SU-DHL-6 (cell line): ENCODE data around the gene WDTC1.

Source experiments
- H2AFZ ChIP-seq: fragments of 200-600 bp; sonication (generic); 2 replicates; pipeline ENCODE4 v1.6.1; 2014; ENCODE audit warnings: low read depth, mild to moderate bottlenecking, moderate library complexity, mixed read lengths, antibody characterized with exemption, low read length; ENCODE audit not compliant: severe bottlenecking
- H3F3A ChIP-seq: fragments of 200-600 bp; shearing (Covaris generic); 2 replicates; pipeline ENCODE4 v1.6.0; 2016; ENCODE audit warnings: antibody characterized with exemption, mild to moderate bottlenecking; ENCODE audit not compliant: insufficient read depth
- H3K27ac ChIP-seq: fragments of 200-600 bp; sonication (generic); 2 replicates; pipeline ENCODE4 v1.5.1; 2016; ENCODE audit warnings: low read depth, mild to moderate bottlenecking, low read length, moderate library complexity, mixed read lengths
- H3K27me3 ChIP-seq: fragments of 200-600 bp; sonication (generic), shearing (Covaris generic); 2 replicates; pipeline ENCODE4 v1.6.0; 2014; ENCODE audit warnings: mild to moderate bottlenecking, low read length
- H3K36me3 ChIP-seq: fragments of 200-600 bp; sonication (generic); 2 replicates; pipeline ENCODE4 v1.6.1; 2014; ENCODE audit warnings: mild to moderate bottlenecking, low read length, mixed read lengths
- H3K4me2 ChIP-seq: fragments of 300-600, 200-600 bp; shearing (Covaris generic), sonication (generic); 2 replicates; pipeline ENCODE4 v1.6.0; 2014; ENCODE audit warnings: low read length, low read depth, mild to moderate bottlenecking; ENCODE audit not compliant: poor library complexity, severe bottlenecking
- H3K4me3 ChIP-seq: fragments of 200-600 bp; sonication (generic); 2 replicates; pipeline ENCODE4 v1.5.1; 2014; ENCODE audit warnings: antibody characterized with exemption, low read length, mild to moderate bottlenecking, mixed read lengths; ENCODE audit not compliant: insufficient read depth, poor library complexity, severe bottlenecking
- H3K79me2 ChIP-seq: fragments of 200-600 bp; sonication (generic); 2 replicates; pipeline ENCODE4 v1.6.1; 2014; ENCODE audit warnings: mild to moderate bottlenecking, low read length, moderate library complexity; ENCODE audit not compliant: insufficient read depth
- H3K9ac ChIP-seq: fragments of 200-600 bp; sonication (generic); 2 replicates; pipeline ENCODE4 v1.7.0; 2014; ENCODE audit warnings: mild to moderate bottlenecking, low read length
- H3K9me2 ChIP-seq: fragments of 200-600 bp; sonication (generic); replicated peaks from 2 replicates; pipeline ENCODE4 v1.6.1; 2014; ENCODE audit warnings: low read length; ENCODE audit not compliant: insufficient read depth
- H3K9me3 ChIP-seq: fragments of 200-600 bp; sonication (generic); 2 replicates; pipeline ENCODE4 v1.6.1; 2014; ENCODE audit warnings: low read length, mixed read lengths; ENCODE audit not compliant: insufficient read depth
- H4K20me1 ChIP-seq: fragments of 200-600 bp; sonication (generic); 2 replicates; pipeline ENCODE4 v1.6.1; 2014; ENCODE audit warnings: low read depth, mild to moderate bottlenecking, antibody characterized with exemption, low read length, moderate library complexity, mixed read lengths
- CTCF ChIP-seq: fragments of 200-600 bp; sonication (generic); IDR thresholded peaks from one replicate; pipeline ENCODE4 v1.5.1; 2017; ENCODE audit warnings: antibody characterized with exemption, mild to moderate bottlenecking, low read length, moderate library complexity; ENCODE audit not compliant: insufficient read depth, poor library complexity, severe bottlenecking
- EZH2phosphoT487 ChIP-seq: fragments of 200-600 bp; sonication (generic), shearing (Covaris generic); conservative IDR thresholded peaks from 2 replicates; pipeline ENCODE4 v1.6.1; 2018; ENCODE audit warnings: mild to moderate bottlenecking, antibody characterized with exemption, low read length, moderate library complexity, mixed read lengths

The WDTC1 gene

GRCh38 chr1:27299385-27300271, 65.2 kb downstream of the WDTC1 start:
- no peak overlapping the region for H3K9ac ChIP-seq

DNA sequence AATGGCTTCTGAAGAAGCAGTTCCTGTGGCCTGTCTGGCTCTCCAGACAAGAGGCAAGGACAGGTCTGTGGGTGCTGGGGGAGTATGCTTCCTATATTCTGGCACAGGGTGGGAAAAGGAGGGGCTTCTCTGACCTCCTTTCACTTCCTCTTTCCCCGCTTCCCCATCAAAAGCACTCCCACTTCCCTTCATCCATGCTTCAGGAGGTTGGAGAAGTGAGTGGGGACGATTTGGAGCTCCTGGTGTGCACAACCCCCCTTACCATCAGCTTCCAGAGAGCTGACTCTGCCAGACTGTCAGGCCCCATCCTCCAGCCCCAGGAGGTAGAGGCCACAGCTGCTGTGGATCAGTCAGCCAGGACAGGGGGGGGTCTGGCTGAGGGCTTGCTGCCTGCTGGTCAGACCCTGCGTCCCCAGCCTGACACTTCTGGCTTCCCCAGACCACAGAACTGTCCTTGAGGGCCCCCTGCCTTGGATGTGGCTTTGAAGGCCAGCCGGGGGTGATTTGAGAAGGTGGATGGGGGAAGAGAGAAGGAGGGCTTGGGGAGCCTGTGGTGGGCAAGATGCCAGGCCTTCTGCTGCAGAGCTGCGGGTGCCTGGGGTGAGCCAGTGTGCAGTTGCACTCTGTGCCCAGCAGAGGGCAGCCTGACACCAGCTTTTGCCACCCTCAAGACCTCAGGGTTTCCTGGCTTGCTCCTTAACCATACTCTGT, 66.1 kb downstream of the WDTC1 start:
- Histone ChIP-seq H3K4me2 (no peak overlapping the region), H3K79me2 (no peaks in the 10 kb centered on the region), H3K4me3 (no peak overlapping the region), H3K36me3 (no peaks in the 10 kb centered on the region; the same call in 1 of the 2 replicates), H3K27me3 (no peaks in the 10 kb centered on the region), H3K9me2 (no peaks in the 10 kb centered on the region), H3K9ac (no peak overlapping the region), H3K9me3 (no peaks in the 10 kb centered on the region), H2AFZ (no peak overlapping the region), H3K27ac (no peak overlapping the region), H3F3A (no peaks in the 10 kb centered on the region), H4K20me1 (no peaks in the 10 kb centered on the region)
- TF ChIP-seq CTCF, result peak; percentile 66
- TF ChIP-seq EZH2phosphoT487, result no peak

More at GRCh38 chr1:27299385-27300271, 65.2 kb downstream of the WDTC1 start:
- Histone ChIP-seq H2AFZ (no peak overlapping the region), H3F3A (no peaks in the 10 kb centered on the region), H3K79me2 (no peaks in the 10 kb centered on the region), H3K9me3 (no peaks in the 10 kb centered on the region), H3K36me3 (no peaks in the 10 kb centered on the region; the same call in 1 of the 2 replicates), H3K9me2 (no peaks in the 10 kb centered on the region), H3K4me2 (no peak overlapping the region), H3K27ac (no peak overlapping the region), H3K4me3 (no peak overlapping the region), H4K20me1 (no peaks in the 10 kb centered on the region), H3K27me3 (no peaks in the 10 kb centered on the region)
- TF ChIP-seq CTCF (no peak), EZH2phosphoT487 (no peak)

GRCh38 chr1:27301052-27301422, 66.6 kb downstream of the WDTC1 start:
- H3K9ac ChIP-seq, result no peak overlapping the region
- H3F3A ChIP-seq, result no peaks in the 10 kb centered on the region
- no peak overlapping the region for H2AFZ ChIP-seq
- H3K27me3 ChIP-seq, result no peaks in the 10 kb centered on the region
- H3K27ac ChIP-seq, result no peak overlapping the region
- TF ChIP-seq EZH2phosphoT487, result no peak
- H3K36me3 ChIP-seq, result no peaks in the 10 kb centered on the region; the same call in 1 of the 2 replicates
- H3K9me2 ChIP-seq, result no peaks in the 10 kb centered on the region
- no peak overlapping the region for H3K4me2 ChIP-seq
- no peaks in the 10 kb centered on the region for H3K79me2 ChIP-seq
- no peaks in the 10 kb centered on the region for H4K20me1 ChIP-seq
- no peak overlapping the region for H3K4me3 ChIP-seq
- H3K9me3 ChIP-seq, result no peaks in the 10 kb centered on the region
